ENCODE measurements around the gene SMIM44.
A peak's percentile ranks its signal among the peaks of the same experiment; 100 is the strongest.

SMIM44 gene

GRCh38 chr19:3501780-3502179, 18.5 kb upstream of the SMIM44 start:
- DNase-seq (ENCODE audit: low read depth in 1 of 2, low spot score in 1 of 2) = no peak

GRCh38 chr19:3500429-3501101, 17.3 kb upstream of the SMIM44 start, which contains the start of gene DOHH:
TSS of gene DOHH (minus strand) at chr19:3500674. CDS start at chr19:3496814, 3,860 bp downstream.
- DNase-seq (ENCODE audit: low read depth in 1 of 2, low spot score in 1 of 2) = peak; percentile 84 to 96

- DNase-seq (ENCODE audit: low read depth in 1 of 2, low spot score in 1 of 2) = no peak
Observed at GRCh38 chr19:3499738-3500428, 16.6 kb upstream of the SMIM44 start.

GRCh38 chr19:3497757-3498520, 14.7 kb upstream of the SMIM44 start:
- no peak for DNase-seq (ENCODE audit: low read depth in 1 of 2, low spot score in 1 of 2)

- DNase-seq (ENCODE audit: low read depth in 1 of 2, low spot score in 1 of 2) = no peak
Observed at GRCh38 chr19:3496392-3497273, 13.4 kb upstream of the SMIM44 start.

- peak in 1 of 2 donors; percentile 57 for DNase-seq (ENCODE audit: low read depth in 1 of 2, low spot score in 1 of 2)
Observed at GRCh38 chr19:3494559-3494958, 11.3 kb upstream of the SMIM44 start.

GRCh38 chr19:3494051-3494450, 10.8 kb upstream of the SMIM44 start:
- no peak for DNase-seq (ENCODE audit: low read depth in 1 of 2, low spot score in 1 of 2)

- DNase-seq (ENCODE audit: low read depth in 1 of 2, low spot score in 1 of 2) = no peak
Observed at GRCh38 chr19:3493651-3494050, 10.4 kb upstream of the SMIM44 start.

- DNase-seq (ENCODE audit: low read depth in 1 of 2, low spot score in 1 of 2) = no peak
Observed at GRCh38 chr19:3492919-3493318, 9.7 kb upstream of the SMIM44 start.

- DNase-seq (ENCODE audit: low read depth in 1 of 2, low spot score in 1 of 2) = no peak
Observed at GRCh38 chr19:3492131-3492839, 9.0 kb upstream of the SMIM44 start.

GRCh38 chr19:3491396-3492119, 8.3 kb upstream of the SMIM44 start:
- DNase-seq (ENCODE audit: low read depth in 1 of 2, low spot score in 1 of 2) = no peak

GRCh38 chr19:3482507-3483225, 575 bp downstream of the SMIM44 start:
- no peak for DNase-seq (ENCODE audit: low read depth in 1 of 2, low spot score in 1 of 2)

- DNase-seq (ENCODE audit: low read depth in 1 of 2, low spot score in 1 of 2) = no peak
Observed at GRCh38 chr19:3481241-3482090, 1.8 kb downstream of the SMIM44 start.

GRCh38 chr19:3480383-3481091, 2.7 kb downstream of the SMIM44 start, which contains the start of gene SMIM24:
TSS of gene SMIM24 (minus strand) at chr19:3480525. CDS start at chr19:3480463, 62 bp downstream.
- DNase-seq (ENCODE audit: low read depth in 1 of 2, low spot score in 1 of 2) = no peak

GRCh38 chr19:3479834-3480215, 3.4 kb downstream of the SMIM44 start:
- DNase-seq (ENCODE audit: low read depth in 1 of 2, low spot score in 1 of 2) = no peak

- DNase-seq (ENCODE audit: low read depth in 1 of 2, low spot score in 1 of 2) = peak in 1 of 2 donors; percentile 17
Observed at GRCh38 chr19:3479177-3479833, 3.9 kb downstream of the SMIM44 start.

Data from activated CD4-positive, alpha-beta T cell treated with anti-CD3 and anti-CD28 coated beads, Interleukin-2, amount 50 U/mL, for 24 hours (primary cell).